OCI-LY7 (cell line): ENCODE results near the gene TRIO.

Experiments
- EZH2phosphoT487 ChIP-seq: fragments of 200-600 bp; sonication (generic); IDR thresholded peaks from 2 replicates; pipeline ENCODE4 v1.6.1; 2018; ENCODE audit warnings: low read depth, borderline replicate concordance, mild to moderate bottlenecking, mixed run types, antibody characterized with exemption, low read length, moderate library complexity, mixed read lengths
- TF ChIP-seq, protein P1 (sequence below): fragments of 200-600 bp; sonication (generic); conservative IDR thresholded peaks from 2 replicates; pipeline ENCODE4 v1.5.1; 2014; ENCODE audit warnings: mild to moderate bottlenecking, antibody characterized with exemption, low read length, moderate library complexity, mixed read lengths

GRCh38 chr5:14189680-14190079 lies 46.5 kb downstream of the TRIO start:
- TF ChIP-seq, protein P1, sequence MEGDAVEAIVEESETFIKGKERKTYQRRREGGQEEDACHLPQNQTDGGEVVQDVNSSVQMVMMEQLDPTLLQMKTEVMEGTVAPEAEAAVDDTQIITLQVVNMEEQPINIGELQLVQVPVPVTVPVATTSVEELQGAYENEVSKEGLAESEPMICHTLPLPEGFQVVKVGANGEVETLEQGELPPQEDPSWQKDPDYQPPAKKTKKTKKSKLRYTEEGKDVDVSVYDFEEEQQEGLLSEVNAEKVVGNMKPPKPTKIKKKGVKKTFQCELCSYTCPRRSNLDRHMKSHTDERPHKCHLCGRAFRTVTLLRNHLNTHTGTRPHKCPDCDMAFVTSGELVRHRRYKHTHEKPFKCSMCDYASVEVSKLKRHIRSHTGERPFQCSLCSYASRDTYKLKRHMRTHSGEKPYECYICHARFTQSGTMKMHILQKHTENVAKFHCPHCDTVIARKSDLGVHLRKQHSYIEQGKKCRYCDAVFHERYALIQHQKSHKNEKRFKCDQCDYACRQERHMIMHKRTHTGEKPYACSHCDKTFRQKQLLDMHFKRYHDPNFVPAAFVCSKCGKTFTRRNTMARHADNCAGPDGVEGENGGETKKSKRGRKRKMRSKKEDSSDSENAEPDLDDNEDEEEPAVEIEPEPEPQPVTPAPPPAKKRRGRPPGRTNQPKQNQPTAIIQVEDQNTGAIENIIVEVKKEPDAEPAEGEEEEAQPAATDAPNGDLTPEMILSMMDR, result no peak
- TF ChIP-seq EZH2phosphoT487, result no peak
